GM23338 (cell line): ENCODE measurements around the gene SUPT3H. TPM values are rescaled to one million over a fixed set of nuclear protein-coding genes. Genes with fewer than 3 reads are reported as not detected.

Experiments
- ATAC-seq: fragments of 200-7000 bp; cut with Tn5 transposase; 3 replicates; pipeline ENCODE4 v1.9.1; 2020
- DNase-seq: peaks from one replicate; pipeline ENCODE4 v3.0.0-alpha.2; 2015; ENCODE audit warnings: low spot score
- H2AFZ ChIP-seq: fragments of 200-600 bp; sonication (generic); 2 replicates; pipeline ENCODE4 v1.8.0; 2016; ENCODE audit warnings: antibody characterized with exemption, mild to moderate bottlenecking, moderate library complexity
- H3F3A ChIP-seq: fragments of 200-600 bp; sonication (generic); replicated peaks from 2 replicates; pipeline ENCODE4 v1.8.0; 2017; ENCODE audit warnings: antibody characterized with exemption, mixed run types, low read depth
- H3K27ac ChIP-seq: fragments of 200-600 bp; sonication (generic); 2 replicates; pipeline ENCODE4 v1.6.1; 2016; ENCODE audit warnings: low read depth
- H3K27me3 ChIP-seq: fragments of 200-600 bp; sonication (generic); 2 replicates; pipeline ENCODE4 v1.8.0; 2016; ENCODE audit warnings: mild to moderate bottlenecking, mixed run types, moderate library complexity; ENCODE audit not compliant: insufficient read depth
- H3K36me3 ChIP-seq: fragments of 200-600 bp; sonication (generic); 2 replicates; pipeline ENCODE4 v1.8.0; 2016; ENCODE audit warnings: mild to moderate bottlenecking; ENCODE audit not compliant: insufficient read depth
- H3K4me1 ChIP-seq: fragments of 200-600 bp; sonication (generic); 2 replicates; pipeline ENCODE4 v1.8.0; 2016; ENCODE audit warnings: mild to moderate bottlenecking, moderate library complexity; ENCODE audit not compliant: insufficient read depth
- H3K4me2 ChIP-seq: fragments of 200-600 bp; sonication (generic); 2 replicates; pipeline ENCODE4 v1.7.1; 2017; ENCODE audit warnings: mixed run types
- H3K4me3 ChIP-seq: fragments of 200-600 bp; sonication (generic); 2 replicates; pipeline ENCODE4 v1.6.1; 2016; ENCODE audit warnings: mixed run types
- H3K79me2 ChIP-seq: fragments of 200-600 bp; sonication (generic); replicated peaks from 2 replicates; pipeline ENCODE4 v1.8.0; 2017; ENCODE audit warnings: mild to moderate bottlenecking; ENCODE audit not compliant: insufficient read depth
- H3K9me2 ChIP-seq: fragments of 200-600 bp; sonication (generic); 2 replicates; pipeline ENCODE4 v1.8.0; 2017; ENCODE audit not compliant: insufficient read depth
- H4K20me1 ChIP-seq: fragments of 200-600 bp; sonication (generic); replicated peaks from 2 replicates; pipeline ENCODE4 v1.8.0; 2017; ENCODE audit warnings: mild to moderate bottlenecking; ENCODE audit not compliant: insufficient read depth
- H3K27ac Mint-ChIP-seq: 2 replicates; pipeline ENCODE4 v1.8.0; 2020; ENCODE audit warnings: inconsistent platforms, mild to moderate bottlenecking, moderate library complexity, mixed read lengths
- H3K27me3 Mint-ChIP-seq: 3 replicates; pipeline ENCODE4 v1.8.0; 2022; ENCODE audit warnings: low read depth, mild to moderate bottlenecking, moderate library complexity, mixed read lengths, inconsistent platforms; ENCODE audit not compliant: insufficient read depth, poor library complexity
- H3K36me3 Mint-ChIP-seq: 3 replicates; pipeline ENCODE4 v1.8.0; 2021; ENCODE audit warnings: low read depth, mild to moderate bottlenecking, inconsistent platforms, moderate library complexity, mixed read lengths
- H3K4me1 Mint-ChIP-seq: 3 replicates; pipeline ENCODE4 v1.8.0; 2020; ENCODE audit warnings: mild to moderate bottlenecking, inconsistent platforms, mixed read lengths
- H3K4me3 Mint-ChIP-seq: 3 replicates; pipeline ENCODE4 v1.8.0; 2021; ENCODE audit warnings: moderate library complexity, mild to moderate bottlenecking, inconsistent platforms, mixed read lengths
- H3K9me3 Mint-ChIP-seq: 3 replicates; pipeline ENCODE4 v1.8.0; 2020; ENCODE audit warnings: moderate library complexity, mild to moderate bottlenecking, inconsistent platforms, mixed read lengths
- CREB1 ChIP-seq: fragments of 250-450 bp; sonication (Bioruptor Pico); IDR thresholded peaks from 2 replicates; pipeline ENCODE4 v1.5.0; 2020; ENCODE audit warnings: low read depth, mild to moderate bottlenecking, moderate library complexity
- EZH2 ChIP-seq: fragments of 200-600 bp; sonication (generic); IDR thresholded peaks from one replicate; pipeline ENCODE4 v1.8.0; 2017; ENCODE audit warnings: antibody characterized with exemption, mild to moderate bottlenecking, low read depth; ENCODE audit not compliant: unreplicated experiment
- EZH2phosphoT487 ChIP-seq: fragments of 200-600 bp; sonication (generic); IDR thresholded peaks from one replicate; pipeline ENCODE4 v1.8.1; 2018; ENCODE audit warnings: antibody characterized with exemption; ENCODE audit not compliant: unreplicated experiment
- JUNB ChIP-seq: IDR thresholded peaks from one replicate; pipeline ENCODE4 v1.6.1; 2016; ENCODE audit warnings: antibody characterized with exemption; ENCODE audit not compliant: unreplicated experiment
- NANOG ChIP-seq: IDR thresholded peaks from 2 replicates; pipeline ENCODE4 v1.6.1; 2016; ENCODE audit warnings: antibody characterized with exemption, borderline replicate concordance
- POLR2AphosphoS5 ChIP-seq: IDR thresholded peaks from 2 replicates; pipeline ENCODE4 v1.6.1; 2016; ENCODE audit warnings: antibody characterized with exemption, low read depth
- STAT1 ChIP-seq: IDR thresholded peaks from one replicate; pipeline ENCODE4 v1.6.1; 2016; ENCODE audit warnings: antibody characterized with exemption; ENCODE audit not compliant: unreplicated experiment
- ZNF114 ChIP-seq: fragments of 250-450 bp; sonication (Bioruptor Pico); IDR thresholded peaks from 2 replicates; pipeline ENCODE4 v1.5.0; 2020; ENCODE audit warnings: mild to moderate bottlenecking, moderate library complexity
- ZNF331 ChIP-seq: fragments of 250-450 bp; sonication (Bioruptor Pico); IDR thresholded peaks from 2 replicates; pipeline ENCODE4 v1.5.0; 2020; ENCODE audit warnings: low read depth, mild to moderate bottlenecking, moderate library complexity
- polyA plus RNA-seq: library from polyadenylated mRNA; unstranded; fragments of >200 nt; fragmentation: Nextera tagmentation; extraction: Ambion mirVana; gene quantifications from 2 replicates; pipeline ENCODE4 v1.2.1, GENCODE V29; 2016
- total RNA-seq: library from RNA; depleted of rRNA; stranded (reverse); fragments of >200 nt; shearing (Covaris generic); gene quantifications from 2 replicates; pipeline ENCODE4 v1.2.3, GENCODE V29; 2014
- TF ChIP-seq, protein P1 (sequence below), 2 experiments: fragments of 200-600 bp in 1 of 2; sonication (generic) in 1 of 2; conservative IDR thresholded peaks; 2 replicates each; pipeline versions ENCODE4 v1.5.1 to v1.6.1; 2016 to 2017; ENCODE audit warnings: antibody characterized with exemption in 2 of 2, low read depth in 2 of 2, mild to moderate bottlenecking in 2 of 2, moderate library complexity in 1 of 2
- TF ChIP-seq, protein P2 (sequence below): IDR thresholded peaks from one replicate; pipeline ENCODE4 v1.6.1; 2018; ENCODE audit warnings: antibody characterized with exemption; ENCODE audit not compliant: unreplicated experiment
- TF ChIP-seq, protein P3 (sequence below): fragments of 250-450 bp; sonication (Bioruptor Pico); IDR thresholded peaks from 2 replicates; pipeline ENCODE4 v1.5.0; 2020; ENCODE audit warnings: mild to moderate bottlenecking, moderate library complexity
- TF ChIP-seq, protein P4 (sequence below): IDR thresholded peaks from 2 replicates; pipeline ENCODE4 v1.6.1; 2016; ENCODE audit warnings: antibody characterized with exemption

SUPT3H gene
- total and polyA plus RNA-seq, 2 experiments from 2014 or later = 11.4 to 30.1 TPM

DNA sequence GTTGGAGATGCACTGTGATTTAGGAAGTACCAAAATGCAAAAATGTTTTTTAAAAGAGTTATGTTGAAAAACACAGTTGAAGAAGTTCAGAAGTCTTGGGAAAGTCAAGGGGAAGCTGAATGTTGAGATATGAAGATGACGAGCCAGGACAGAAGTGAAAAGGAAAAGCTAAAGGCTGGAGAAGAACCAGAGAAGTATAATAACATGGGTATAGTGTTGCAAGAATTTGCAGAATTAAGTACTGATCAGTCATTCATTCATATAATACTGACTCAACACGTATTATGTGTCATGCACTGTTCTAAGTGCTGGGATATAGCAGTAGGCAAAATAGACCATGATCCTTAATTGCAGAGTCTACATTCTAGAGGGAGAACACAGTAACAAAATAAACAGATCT lies 557.4 kb downstream of the SUPT3H start:
- no peak overlapping the region for H3K4me3 ChIP-seq
- peaks cover 1% of the 10 kb centered on the region for H3K27me3 Mint-ChIP-seq
- no peak overlapping the region for H3K27ac ChIP-seq
- no peaks in the 10 kb centered on the region for H3K9me2 ChIP-seq
- peaks cover 9% of the 10 kb centered on the region; the same call in 2 of the 3 replicates for H3K4me1 Mint-ChIP-seq
- H3K27me3 ChIP-seq = no peaks in the 10 kb centered on the region
- ATAC-seq (no peak), DNase-seq (no peak)
- peaks cover 4% of the 10 kb centered on the region; the same call in 1 of the 3 replicates for H3K36me3 Mint-ChIP-seq
- H4K20me1 ChIP-seq = no peaks in the 10 kb centered on the region
- no peak overlapping the region for H3K4me3 Mint-ChIP-seq
- H3K9me3 Mint-ChIP-seq = peaks cover 3% of the 10 kb centered on the region; the same call in 1 of the 3 replicates
- no peaks in the 10 kb centered on the region for H3K4me1 ChIP-seq
- TF ChIP-seq JUNB (no peak), ZNF331 (no peak), POLR2AphosphoS5 (no peak), EZH2 (no peak), ZNF114 (CRISPR knock-in tag) (no peak), EZH2phosphoT487 (no peak), NANOG (no peak), CREB1 (no peak), STAT1 (no peak)
- TF ChIP-seq, protein P1, sequence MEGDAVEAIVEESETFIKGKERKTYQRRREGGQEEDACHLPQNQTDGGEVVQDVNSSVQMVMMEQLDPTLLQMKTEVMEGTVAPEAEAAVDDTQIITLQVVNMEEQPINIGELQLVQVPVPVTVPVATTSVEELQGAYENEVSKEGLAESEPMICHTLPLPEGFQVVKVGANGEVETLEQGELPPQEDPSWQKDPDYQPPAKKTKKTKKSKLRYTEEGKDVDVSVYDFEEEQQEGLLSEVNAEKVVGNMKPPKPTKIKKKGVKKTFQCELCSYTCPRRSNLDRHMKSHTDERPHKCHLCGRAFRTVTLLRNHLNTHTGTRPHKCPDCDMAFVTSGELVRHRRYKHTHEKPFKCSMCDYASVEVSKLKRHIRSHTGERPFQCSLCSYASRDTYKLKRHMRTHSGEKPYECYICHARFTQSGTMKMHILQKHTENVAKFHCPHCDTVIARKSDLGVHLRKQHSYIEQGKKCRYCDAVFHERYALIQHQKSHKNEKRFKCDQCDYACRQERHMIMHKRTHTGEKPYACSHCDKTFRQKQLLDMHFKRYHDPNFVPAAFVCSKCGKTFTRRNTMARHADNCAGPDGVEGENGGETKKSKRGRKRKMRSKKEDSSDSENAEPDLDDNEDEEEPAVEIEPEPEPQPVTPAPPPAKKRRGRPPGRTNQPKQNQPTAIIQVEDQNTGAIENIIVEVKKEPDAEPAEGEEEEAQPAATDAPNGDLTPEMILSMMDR (conservative IDR thresholded peaks at IDR 0.05; ENCODE audit: low read depth in 2 of 2) = no peak
- TF ChIP-seq, protein P2, sequence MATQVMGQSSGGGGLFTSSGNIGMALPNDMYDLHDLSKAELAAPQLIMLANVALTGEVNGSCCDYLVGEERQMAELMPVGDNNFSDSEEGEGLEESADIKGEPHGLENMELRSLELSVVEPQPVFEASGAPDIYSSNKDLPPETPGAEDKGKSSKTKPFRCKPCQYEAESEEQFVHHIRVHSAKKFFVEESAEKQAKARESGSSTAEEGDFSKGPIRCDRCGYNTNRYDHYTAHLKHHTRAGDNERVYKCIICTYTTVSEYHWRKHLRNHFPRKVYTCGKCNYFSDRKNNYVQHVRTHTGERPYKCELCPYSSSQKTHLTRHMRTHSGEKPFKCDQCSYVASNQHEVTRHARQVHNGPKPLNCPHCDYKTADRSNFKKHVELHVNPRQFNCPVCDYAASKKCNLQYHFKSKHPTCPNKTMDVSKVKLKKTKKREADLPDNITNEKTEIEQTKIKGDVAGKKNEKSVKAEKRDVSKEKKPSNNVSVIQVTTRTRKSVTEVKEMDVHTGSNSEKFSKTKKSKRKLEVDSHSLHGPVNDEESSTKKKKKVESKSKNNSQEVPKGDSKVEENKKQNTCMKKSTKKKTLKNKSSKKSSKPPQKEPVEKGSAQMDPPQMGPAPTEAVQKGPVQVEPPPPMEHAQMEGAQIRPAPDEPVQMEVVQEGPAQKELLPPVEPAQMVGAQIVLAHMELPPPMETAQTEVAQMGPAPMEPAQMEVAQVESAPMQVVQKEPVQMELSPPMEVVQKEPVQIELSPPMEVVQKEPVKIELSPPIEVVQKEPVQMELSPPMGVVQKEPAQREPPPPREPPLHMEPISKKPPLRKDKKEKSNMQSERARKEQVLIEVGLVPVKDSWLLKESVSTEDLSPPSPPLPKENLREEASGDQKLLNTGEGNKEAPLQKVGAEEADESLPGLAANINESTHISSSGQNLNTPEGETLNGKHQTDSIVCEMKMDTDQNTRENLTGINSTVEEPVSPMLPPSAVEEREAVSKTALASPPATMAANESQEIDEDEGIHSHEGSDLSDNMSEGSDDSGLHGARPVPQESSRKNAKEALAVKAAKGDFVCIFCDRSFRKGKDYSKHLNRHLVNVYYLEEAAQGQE = no peak
- TF ChIP-seq, protein P3, sequence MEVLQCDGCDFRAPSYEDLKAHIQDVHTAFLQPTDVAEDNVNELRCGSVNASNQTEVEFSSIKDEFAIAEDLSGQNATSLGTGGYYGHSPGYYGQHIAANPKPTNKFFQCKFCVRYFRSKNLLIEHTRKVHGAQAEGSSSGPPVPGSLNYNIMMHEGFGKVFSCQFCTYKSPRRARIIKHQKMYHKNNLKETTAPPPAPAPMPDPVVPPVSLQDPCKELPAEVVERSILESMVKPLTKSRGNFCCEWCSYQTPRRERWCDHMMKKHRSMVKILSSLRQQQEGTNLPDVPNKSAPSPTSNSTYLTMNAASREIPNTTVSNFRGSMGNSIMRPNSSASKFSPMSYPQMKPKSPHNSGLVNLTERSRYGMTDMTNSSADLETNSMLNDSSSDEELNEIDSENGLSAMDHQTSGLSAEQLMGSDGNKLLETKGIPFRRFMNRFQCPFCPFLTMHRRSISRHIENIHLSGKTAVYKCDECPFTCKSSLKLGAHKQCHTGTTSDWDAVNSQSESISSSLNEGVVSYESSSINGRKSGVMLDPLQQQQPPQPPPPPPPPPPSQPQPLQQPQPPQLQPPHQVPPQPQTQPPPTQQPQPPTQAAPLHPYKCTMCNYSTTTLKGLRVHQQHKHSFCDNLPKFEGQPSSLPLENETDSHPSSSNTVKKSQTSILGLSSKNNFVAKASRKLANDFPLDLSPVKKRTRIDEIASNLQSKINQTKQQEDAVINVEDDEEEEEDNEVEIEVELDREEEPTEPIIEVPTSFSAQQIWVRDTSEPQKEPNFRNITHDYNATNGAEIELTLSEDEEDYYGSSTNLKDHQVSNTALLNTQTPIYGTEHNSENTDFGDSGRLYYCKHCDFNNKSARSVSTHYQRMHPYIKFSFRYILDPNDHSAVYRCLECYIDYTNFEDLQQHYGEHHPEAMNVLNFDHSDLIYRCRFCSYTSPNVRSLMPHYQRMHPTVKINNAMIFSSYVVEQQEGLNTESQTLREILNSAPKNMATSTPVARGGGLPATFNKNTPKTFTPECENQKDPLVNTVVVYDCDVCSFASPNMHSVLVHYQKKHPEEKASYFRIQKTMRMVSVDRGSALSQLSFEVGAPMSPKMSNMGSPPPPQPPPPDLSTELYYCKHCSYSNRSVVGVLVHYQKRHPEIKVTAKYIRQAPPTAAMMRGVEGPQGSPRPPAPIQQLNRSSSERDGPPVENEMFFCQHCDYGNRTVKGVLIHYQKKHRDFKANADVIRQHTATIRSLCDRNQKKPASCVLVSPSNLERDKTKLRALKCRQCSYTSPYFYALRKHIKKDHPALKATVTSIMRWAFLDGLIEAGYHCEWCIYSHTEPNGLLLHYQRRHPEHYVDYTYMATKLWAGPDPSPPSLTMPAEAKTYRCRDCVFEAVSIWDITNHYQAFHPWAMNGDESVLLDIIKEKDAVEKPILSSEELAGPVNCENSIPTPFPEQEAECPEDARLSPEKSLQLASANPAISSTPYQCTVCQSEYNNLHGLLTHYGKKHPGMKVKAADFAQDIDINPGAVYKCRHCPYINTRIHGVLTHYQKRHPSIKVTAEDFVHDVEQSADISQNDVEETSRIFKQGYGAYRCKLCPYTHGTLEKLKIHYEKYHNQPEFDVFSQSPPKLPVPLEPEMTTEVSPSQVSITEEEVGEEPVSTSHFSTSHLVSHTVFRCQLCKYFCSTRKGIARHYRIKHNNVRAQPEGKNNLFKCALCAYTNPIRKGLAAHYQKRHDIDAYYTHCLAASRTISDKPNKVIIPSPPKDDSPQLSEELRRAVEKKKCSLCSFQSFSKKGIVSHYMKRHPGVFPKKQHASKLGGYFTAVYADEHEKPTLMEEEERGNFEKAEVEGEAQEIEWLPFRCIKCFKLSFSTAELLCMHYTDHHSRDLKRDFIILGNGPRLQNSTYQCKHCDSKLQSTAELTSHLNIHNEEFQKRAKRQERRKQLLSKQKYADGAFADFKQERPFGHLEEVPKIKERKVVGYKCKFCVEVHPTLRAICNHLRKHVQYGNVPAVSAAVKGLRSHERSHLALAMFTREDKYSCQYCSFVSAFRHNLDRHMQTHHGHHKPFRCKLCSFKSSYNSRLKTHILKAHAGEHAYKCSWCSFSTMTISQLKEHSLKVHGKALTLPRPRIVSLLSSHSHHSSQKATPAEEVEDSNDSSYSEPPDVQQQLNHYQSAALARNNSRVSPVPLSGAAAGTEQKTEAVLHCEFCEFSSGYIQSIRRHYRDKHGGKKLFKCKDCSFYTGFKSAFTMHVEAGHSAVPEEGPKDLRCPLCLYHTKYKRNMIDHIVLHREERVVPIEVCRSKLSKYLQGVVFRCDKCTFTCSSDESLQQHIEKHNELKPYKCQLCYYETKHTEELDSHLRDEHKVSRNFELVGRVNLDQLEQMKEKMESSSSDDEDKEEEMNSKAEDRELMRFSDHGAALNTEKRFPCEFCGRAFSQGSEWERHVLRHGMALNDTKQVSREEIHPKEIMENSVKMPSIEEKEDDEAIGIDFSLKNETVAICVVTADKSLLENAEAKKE (CRISPR knock-in tag) = no peak
- TF ChIP-seq, protein P4, sequence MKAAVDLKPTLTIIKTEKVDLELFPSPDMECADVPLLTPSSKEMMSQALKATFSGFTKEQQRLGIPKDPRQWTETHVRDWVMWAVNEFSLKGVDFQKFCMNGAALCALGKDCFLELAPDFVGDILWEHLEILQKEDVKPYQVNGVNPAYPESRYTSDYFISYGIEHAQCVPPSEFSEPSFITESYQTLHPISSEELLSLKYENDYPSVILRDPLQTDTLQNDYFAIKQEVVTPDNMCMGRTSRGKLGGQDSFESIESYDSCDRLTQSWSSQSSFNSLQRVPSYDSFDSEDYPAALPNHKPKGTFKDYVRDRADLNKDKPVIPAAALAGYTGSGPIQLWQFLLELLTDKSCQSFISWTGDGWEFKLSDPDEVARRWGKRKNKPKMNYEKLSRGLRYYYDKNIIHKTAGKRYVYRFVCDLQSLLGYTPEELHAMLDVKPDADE = no peak
- H3K36me3 ChIP-seq = no peaks in the 10 kb centered on the region; the same call in 1 of the 2 replicates
- no peak overlapping the region for H3K4me2 ChIP-seq
- H3F3A ChIP-seq = no peaks in the 10 kb centered on the region
- no peaks in the 10 kb centered on the region for H3K79me2 ChIP-seq
- H2AFZ ChIP-seq = no peak overlapping the region
- H3K27ac Mint-ChIP-seq = no peak overlapping the region
